BLaER1 treated with 17β-estradiol and CSF1 and Interleukin-3, amounts not matched to agents 10 nM and 100 nM (cell line): ENCODE results near the gene STARD13.

Experiments used
- H3K27ac ChIP-seq, 11 experiments: shearing (Covaris generic); formaldehyde crosslinking; 2 replicates each; pipeline ENCODE4 v1.8.1; 2022
- H3K27me3 ChIP-seq, 11 experiments: shearing (Covaris generic); formaldehyde crosslinking; 2 replicates each; pipeline ENCODE4 v1.8.1; 2022
- H3K36me3 ChIP-seq, 11 experiments: shearing (Covaris generic); formaldehyde crosslinking; 2 replicates each; pipeline ENCODE4 v1.8.1; 2022
- H3K4me1 ChIP-seq, 10 experiments: shearing (Covaris generic); formaldehyde crosslinking; 2 replicates each; pipeline ENCODE4 v1.8.1; 2022
- H3K4me2 ChIP-seq, 11 experiments: shearing (Covaris generic); formaldehyde crosslinking; 2 replicates each; pipeline ENCODE4 v1.8.1; 2022
- H3K4me3 ChIP-seq, 10 experiments: shearing (Covaris generic); formaldehyde crosslinking; 2 replicates each; pipeline ENCODE4 v1.8.1; 2022
- H3K9ac ChIP-seq, 11 experiments: shearing (Covaris generic); formaldehyde crosslinking; 2 replicates each; pipeline ENCODE4 v1.8.1; 2022
- H3K9me3 ChIP-seq, 11 experiments: shearing (Covaris generic); formaldehyde crosslinking; replicated peaks in 1 of 11; 2 replicates each; pipeline ENCODE4 v1.8.1; 2022
- H4K20me1 ChIP-seq, 11 experiments: shearing (Covaris generic); formaldehyde crosslinking; 2 replicates each; pipeline ENCODE4 v1.8.1; 2022
- Cebpa-rat ChIP-seq, 11 experiments: shearing (Covaris generic); IDR thresholded peaks; 2 replicates each; pipeline ENCODE4 v1.8.1; 2022

STARD13 gene

GRCh38 chr13:33129094-33129832, 156.3 kb downstream of the STARD13 start:
- Histone ChIP-seq H3K4me2 (no peak overlapping the region), H3K9ac (no peak overlapping the region), H3K27me3 (no peaks in the 10 kb centered on the region), H3K4me1 (peaks cover 0 to 48% (median 0%) of the 10 kb centered on the region in 10 experiments; a peak in 6 of 20 replicates), H3K36me3 (peaks cover 0 to 6% (median 0%) of the 10 kb centered on the region in 11 experiments; a peak in 2 of 22 replicates), H3K27ac (no peak overlapping the region), H3K9me3 (peaks cover 0 to 6% (median 0%) of the 10 kb centered on the region in 11 experiments; a peak in 2 of 22 replicates), H4K20me1 (no peaks in the 10 kb centered on the region), H3K4me3 (no peak overlapping the region)
- TF ChIP-seq Cebpa-rat (IDR thresholded peaks at IDR 0.05) = no peak

DNA sequence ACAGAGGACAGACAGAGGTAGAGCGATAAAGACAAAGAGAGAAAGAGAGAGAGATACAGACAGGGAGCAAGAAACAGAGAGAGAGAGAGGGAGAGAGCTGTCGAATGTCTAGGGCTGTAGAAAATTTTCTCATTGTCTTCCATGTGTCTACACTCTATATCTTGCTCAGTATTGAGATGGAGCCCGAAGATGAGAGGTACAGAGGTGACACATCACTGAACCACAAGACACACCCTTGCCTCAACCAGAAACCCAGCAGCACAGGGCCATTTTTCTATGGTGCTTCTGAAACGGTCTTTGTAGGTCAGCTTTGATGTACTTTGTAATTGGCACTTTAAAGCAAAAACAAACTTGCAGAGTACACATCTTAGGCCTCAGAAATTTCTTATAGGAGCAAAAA, 157.4 kb downstream of the STARD13 start:
- TF ChIP-seq Cebpa-rat (IDR thresholded peaks at IDR 0.05) = no peak
- Histone ChIP-seq H3K4me2 (no peak overlapping the region), H3K4me1 (peaks cover 0 to 54% (median 7%) of the 10 kb centered on the region in 10 experiments; a peak in 10 of 20 replicates), H4K20me1 (no peaks in the 10 kb centered on the region), H3K27me3 (no peaks in the 10 kb centered on the region), H3K9ac (no peak overlapping the region), H3K4me3 (no peak overlapping the region), H3K36me3 (peaks cover 0 to 6% (median 0%) of the 10 kb centered on the region in 11 experiments; a peak in 2 of 22 replicates), H3K9me3 (no peaks in the 10 kb centered on the region), H3K27ac (no peak overlapping the region)

- Histone ChIP-seq H3K4me2 (peak overlapping the region in 2 of 11 experiments; percentile 70 to 75; a peak in 4 of 22 replicates), H4K20me1 (no peaks in the 10 kb centered on the region), H3K27me3 (no peaks in the 10 kb centered on the region), H3K9me3 (no peaks in the 10 kb centered on the region), H3K9ac (no peak overlapping the region), H3K4me1 (peaks cover 0 to 64% (median 10%) of the 10 kb centered on the region in 10 experiments; a peak in 10 of 20 replicates), H3K27ac (peak overlapping the region in 1 of 11 experiments; percentile 45; a peak in 1 of 22 replicates), H3K36me3 (peaks cover 0 to 6% (median 0%) of the 10 kb centered on the region in 11 experiments; a peak in 2 of 22 replicates), H3K4me3 (no peak overlapping the region)
- no peak for TF ChIP-seq Cebpa-rat (IDR thresholded peaks at IDR 0.05)
These were observed 158.5 kb downstream of the STARD13 start for GRCh38 chr13:33127009-33127551.

DNA sequence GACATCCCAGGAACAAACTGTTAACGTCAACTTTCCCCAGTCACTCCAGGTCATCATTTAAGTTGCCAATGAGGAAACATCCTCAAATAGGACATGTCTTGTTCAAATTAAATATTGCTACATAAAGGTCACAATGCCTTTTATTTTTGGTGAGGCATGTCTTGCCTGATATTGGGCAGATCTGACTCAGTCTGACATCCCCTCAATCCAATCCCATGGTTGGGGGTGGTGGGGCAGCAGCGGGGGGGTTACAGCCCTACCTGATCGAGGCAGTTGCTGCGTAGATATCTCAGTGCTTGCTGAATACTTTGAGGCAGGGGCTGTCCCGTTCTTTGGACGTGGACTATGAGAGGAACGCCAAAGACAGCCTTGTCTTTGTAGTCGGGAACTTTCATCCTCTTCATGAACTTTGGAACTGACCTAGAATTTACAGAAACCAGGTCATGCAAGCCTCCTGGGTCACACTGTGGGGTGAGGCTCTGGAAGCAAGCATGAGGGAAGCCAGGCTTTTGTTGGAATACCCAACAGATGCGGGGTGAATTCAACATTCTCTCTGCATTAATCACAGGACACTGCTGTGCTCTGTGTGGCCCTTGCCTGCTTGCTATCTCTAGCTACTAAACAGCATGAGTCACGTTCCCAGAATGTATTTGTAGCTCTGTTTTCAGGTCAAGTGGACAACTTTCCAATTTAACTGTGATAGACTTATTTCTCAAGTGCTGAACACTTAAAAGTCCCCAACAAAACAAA, 159.6 kb downstream of the STARD13 start:
- peak overlapping the region in 2 of 11 experiments; percentile 37 to 45; a peak in 2 of 22 replicates for H3K27ac ChIP-seq

GRCh38 chr13:33123066-33123859, 162.3 kb downstream of the STARD13 start:
- TF ChIP-seq Cebpa-rat (IDR thresholded peaks at IDR 0.05) = peak in 6 of 11 experiments; percentile 9 to 83 (median 63); a peak in 8 of 22 replicates
- Histone ChIP-seq H3K9ac (peak overlapping the region in 5 of 11 experiments; percentile 10 to 67 (median 37); a peak in 7 of 22 replicates), H3K4me2 (peak overlapping the region in 7 of 11 experiments; percentile 22 to 75 (median 59); a peak in 11 of 22 replicates), H4K20me1 (no peaks in the 10 kb centered on the region), H3K4me1 (peaks cover 0 to 87% (median 10%) of the 10 kb centered on the region in 10 experiments; a peak in 10 of 20 replicates), H3K4me3 (no peak overlapping the region), H3K9me3 (no peaks in the 10 kb centered on the region), H3K36me3 (no peaks in the 10 kb centered on the region; a peak in 1 of 22 replicates), H3K27ac (peak overlapping the region in 8 of 11 experiments; percentile 20 to 80 (median 72); a peak in 14 of 22 replicates), H3K27me3 (no peaks in the 10 kb centered on the region)

More for the DNA sequence above, 159.6 kb downstream of the STARD13 start:
- Histone ChIP-seq H3K4me3 (no peak overlapping the region), H3K27me3 (no peaks in the 10 kb centered on the region), H3K36me3 (peaks cover 0 to 6% (median 0%) of the 10 kb centered on the region in 11 experiments; a peak in 2 of 22 replicates), H3K4me2 (peak overlapping the region in 3 of 11 experiments; percentile 21 to 75 (median 70); a peak in 5 of 22 replicates), H3K9me3 (no peaks in the 10 kb centered on the region), H3K9ac (no peak overlapping the region), H4K20me1 (no peaks in the 10 kb centered on the region), H3K4me1 (peaks cover 0 to 74% (median 10%) of the 10 kb centered on the region in 10 experiments; a peak in 10 of 20 replicates)
- TF ChIP-seq Cebpa-rat (IDR thresholded peaks at IDR 0.05) = no peak

DNA sequence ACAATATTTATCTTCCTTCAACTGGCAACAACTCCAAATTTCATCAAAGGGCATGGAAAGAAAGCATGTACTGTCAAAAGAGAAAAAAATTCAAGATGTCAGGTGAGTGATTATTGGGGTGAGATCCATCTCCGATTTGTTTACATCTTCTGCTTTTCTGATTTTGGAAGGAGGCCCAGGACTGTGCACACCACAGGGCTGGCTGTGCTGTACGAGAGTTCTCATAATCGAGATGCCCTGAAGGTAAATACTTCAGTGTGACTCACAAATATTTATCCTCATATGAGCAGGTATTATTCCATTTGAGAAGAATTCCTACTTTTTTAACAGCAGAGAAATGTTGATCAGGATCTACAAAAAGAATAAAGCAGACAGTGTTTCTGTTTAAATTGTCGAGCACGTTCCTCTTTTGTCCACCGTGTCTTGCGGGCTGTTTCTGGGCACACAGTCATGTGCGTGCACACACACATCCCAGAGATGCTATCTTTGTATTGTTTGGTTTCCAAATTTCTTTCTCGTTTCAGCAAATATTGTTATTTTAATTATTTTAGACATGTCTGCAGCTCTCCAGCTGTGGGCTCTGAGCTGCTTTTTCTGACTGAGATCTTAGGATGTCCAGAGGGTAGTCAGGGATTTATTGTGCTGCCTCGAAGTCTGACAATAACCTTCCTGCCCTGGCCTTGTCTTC, 165.6 kb downstream of the STARD13 start:
- Histone ChIP-seq H3K9me3 (no peaks in the 10 kb centered on the region), H3K4me1 (peaks cover 0 to 80% (median 10%) of the 10 kb centered on the region in 10 experiments; a peak in 10 of 20 replicates), H3K27ac (no peak overlapping the region), H3K4me3 (no peak overlapping the region), H3K4me2 (peak overlapping the region in 2 of 11 experiments; percentile 29 to 39; a peak in 3 of 22 replicates), H4K20me1 (no peaks in the 10 kb centered on the region), H3K9ac (no peak overlapping the region), H3K27me3 (no peaks in the 10 kb centered on the region), H3K36me3 (peaks cover 0 to 3% (median 0%) of the 10 kb centered on the region in 11 experiments; a peak in 1 of 22 replicates)
- TF ChIP-seq Cebpa-rat (IDR thresholded peaks at IDR 0.05) = no peak

DNA sequence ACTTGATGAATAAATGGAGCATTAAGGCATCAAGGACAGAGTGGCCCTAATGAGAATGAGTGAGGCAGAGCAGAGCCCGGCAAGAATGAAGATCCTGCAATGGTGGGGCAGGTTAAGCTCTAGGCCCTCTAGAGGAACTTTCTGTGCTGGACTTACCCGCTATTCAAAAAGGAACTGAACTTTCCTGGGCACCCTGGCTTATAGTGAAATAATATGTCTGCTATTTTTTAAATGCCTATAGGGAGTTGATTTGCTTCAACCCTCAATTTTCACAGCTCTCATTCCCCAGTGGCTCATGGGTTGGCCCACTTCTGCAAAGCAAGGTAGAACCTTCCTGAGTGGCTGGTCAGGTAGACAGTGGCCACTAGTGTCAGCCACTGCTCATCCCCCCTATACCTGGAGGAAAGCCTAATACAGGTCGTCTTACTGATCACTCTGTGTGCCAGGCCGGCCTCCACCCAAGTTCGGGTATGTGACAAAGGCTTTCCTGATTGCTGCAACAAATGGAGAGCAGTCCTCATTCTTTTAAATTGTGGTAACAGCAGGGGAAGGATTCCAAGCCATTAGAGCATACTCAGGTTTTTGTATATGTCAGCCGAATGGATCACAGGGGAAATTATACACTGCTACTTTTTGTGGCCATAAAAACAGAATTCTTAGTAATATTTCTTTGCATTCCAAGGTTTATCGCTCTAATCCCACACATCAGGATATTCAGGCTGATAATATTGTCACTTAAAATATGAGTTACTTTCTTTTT, 166.4 kb downstream of the STARD13 start:
- Histone ChIP-seq H4K20me1 (no peaks in the 10 kb centered on the region), H3K36me3 (peaks cover 0 to 3% (median 0%) of the 10 kb centered on the region in 11 experiments; a peak in 1 of 22 replicates), H3K4me3 (no peak overlapping the region), H3K27ac (no peak overlapping the region), H3K4me1 (peaks cover 0 to 78% (median 10%) of the 10 kb centered on the region in 10 experiments; a peak in 10 of 20 replicates), H3K27me3 (no peaks in the 10 kb centered on the region), H3K9me3 (no peaks in the 10 kb centered on the region), H3K9ac (no peak overlapping the region), H3K4me2 (peak overlapping the region in 2 of 11 experiments; percentile 29 to 39; a peak in 3 of 22 replicates)
- no peak for TF ChIP-seq Cebpa-rat (IDR thresholded peaks at IDR 0.05)
